OCI-M2 (cell line): ENCODE results near the gene DNM2.

ENCODE experiments used
- DNase-seq: peaks from one replicate; lab custom pipeline; 2025; ENCODE audit not compliant: unreplicated experiment; lab: John Stamatoyannopoulos, UW

The DNM2 gene

GRCh38 chr19:10769533-10770491 lies 51.9 kb downstream of the DNM2 start:
- no peak for DNase-seq

GRCh38 chr19:10773969-10774368 lies 56.1 kb downstream of the DNM2 start:
- DNase-seq = no peak

- DNase-seq = no peak
Observed at GRCh38 chr19:10774893-10775292, 57.0 kb downstream of the DNM2 start.

DNA sequence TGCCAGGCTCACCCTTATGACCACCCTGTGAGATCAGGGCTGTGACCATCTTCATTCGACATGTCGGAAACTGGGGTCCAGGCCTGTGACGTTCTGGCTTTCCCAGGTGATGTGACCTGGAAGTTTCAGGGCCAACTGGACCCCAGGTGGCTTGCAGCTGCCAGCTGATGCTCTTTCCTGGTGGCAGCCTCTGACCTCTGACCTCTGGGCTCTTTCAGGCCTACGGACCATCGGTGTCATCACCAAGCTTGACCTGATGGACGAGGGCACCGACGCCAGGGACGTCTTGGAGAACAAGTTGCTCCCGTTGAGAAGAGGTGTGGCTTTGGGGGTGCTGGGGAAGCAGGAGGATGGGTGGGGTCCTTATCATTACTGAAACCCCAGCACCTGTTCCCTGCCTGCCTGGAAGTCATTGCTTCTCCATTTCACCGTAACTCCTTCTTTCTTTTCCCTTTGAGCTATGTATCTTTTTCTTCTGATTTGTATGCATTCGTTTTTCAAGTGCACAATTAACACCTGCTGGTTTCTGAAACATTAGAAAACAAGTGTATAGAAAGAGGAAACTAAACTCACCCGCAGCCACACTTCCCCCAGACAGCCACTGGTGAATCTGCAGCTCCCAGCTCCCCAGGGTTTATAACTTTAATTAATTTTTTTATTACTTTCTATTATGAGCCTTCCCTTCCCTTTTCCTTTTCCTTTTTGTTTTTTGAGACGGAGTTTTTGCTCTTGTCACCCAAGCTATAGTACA lies 59.2 kb downstream of the DNM2 start:
- no peak for DNase-seq

DNA sequence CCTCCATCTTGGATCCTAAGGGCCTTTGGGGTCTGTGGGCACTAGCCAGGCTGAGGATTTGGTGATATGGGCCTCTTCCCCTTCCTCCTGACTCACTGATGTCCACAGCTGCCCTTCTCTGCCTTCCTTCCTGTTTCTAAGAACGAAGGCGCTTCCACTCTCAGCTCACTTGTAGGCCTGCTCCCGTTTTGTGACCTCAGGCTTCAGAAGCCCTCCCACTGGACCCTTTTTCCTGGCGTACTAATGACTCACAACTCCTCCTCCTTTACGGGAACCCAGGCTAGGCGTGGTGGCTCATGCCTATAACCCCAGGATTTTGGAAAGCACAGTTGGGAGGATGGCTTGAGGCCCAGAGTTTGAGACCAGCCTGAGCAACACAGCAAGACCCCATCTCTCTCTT lies 62.5 kb downstream of the DNM2 start:
- DNase-seq = no peak

DNA sequence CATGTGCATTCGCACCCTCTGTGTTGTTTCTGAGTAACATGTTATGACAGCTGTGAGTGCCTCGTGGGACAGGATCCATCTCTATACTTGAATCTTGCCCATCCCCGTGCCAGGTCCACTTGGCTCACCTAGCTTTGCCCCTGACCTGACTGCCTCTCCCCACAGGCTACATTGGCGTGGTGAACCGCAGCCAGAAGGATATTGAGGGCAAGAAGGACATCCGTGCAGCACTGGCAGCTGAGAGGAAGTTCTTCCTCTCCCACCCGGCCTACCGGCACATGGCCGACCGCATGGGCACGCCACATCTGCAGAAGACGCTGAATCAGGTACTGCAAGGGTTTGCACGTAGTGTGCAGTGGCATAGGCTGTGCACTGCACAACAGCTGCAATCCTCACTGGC lies 64.9 kb downstream of the DNM2 start:
- no peak for DNase-seq

DNA sequence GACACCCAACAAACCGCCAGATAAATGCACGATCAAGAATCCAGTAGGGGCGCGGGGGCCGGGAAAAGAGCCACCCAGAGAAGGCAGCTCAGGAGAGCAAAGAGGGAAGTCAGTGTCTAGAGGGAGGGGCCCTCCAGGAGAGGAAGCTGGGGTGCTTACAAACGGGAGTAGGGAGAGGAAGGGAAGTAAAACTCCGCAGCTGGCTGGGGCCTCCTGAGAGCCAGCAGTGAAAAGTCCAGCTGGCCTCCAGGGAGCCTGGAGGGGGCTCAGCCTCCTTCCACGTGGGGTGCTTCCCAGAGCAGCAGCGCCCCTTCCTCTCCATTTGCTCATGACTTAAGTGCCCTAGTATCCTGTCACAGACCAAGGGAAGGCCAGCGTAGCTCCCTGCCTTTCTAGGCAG lies 66.4 kb downstream of the DNM2 start:
- no peak for DNase-seq

DNA sequence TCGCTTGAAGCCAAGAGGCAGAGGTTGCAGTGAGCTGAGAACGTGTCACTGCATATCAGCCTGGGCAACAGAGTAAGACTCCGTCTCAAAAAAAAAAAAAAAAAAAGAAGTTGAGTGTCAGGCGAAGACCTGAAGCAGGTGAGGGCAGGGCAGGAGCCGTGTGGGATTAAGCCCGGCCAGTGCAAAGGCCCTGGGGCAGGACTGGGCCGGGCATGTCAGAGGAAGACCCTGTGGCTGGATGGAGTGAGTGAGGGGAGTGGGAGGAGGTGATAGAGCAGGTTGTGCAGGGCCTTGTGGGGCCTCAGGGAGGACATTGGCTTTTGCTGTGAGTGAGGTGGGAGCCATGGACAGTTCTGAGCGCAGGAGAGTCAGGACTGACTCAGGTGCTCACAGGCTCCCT lies 70.3 kb downstream of the DNM2 start:
- DNase-seq = no peak

GRCh38 chr19:10789866-10790265 lies 72.0 kb downstream of the DNM2 start:
- no peak for DNase-seq

DNA sequence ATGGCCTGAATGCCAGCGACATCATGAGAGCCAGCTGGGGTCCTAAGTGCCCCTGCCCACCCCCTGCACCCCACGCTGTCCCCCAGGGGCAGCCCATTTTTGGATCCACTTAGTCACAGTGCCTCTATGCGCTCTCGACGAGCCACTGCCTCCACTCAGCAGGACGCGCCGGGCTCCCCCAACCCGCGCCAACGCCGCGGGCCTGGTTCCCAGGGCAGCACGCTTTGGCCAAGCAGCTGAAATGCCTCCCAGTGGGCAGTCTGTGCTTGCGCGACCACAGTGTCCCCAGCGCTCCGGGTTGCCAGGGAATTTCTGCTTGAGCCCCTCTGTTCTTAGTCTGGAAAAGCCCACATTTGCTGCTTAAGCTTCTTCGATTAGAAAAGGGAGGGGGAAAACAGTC lies 78.8 kb downstream of the DNM2 start:
- no peak for DNase-seq

DNA sequence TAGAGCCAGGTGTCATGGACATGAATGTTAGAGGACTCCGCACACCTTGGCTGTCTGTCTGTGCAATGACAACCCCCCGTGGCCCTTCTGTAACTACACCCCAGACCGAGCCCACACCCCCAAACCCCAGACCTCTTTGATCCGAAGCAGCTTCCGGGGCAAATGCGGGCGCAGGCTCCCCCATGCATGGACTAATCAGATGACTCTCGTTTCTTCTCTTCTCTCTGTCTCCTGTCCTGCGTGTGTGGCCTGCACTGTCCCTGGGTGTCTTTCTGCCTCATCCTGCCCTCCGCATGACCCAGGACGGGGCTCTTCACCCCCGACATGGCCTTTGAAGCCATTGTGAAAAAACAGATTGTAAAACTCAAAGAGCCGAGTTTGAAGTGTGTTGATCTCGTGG lies 79.2 kb downstream of the DNM2 start:
- DNase-seq = no peak

DNA sequence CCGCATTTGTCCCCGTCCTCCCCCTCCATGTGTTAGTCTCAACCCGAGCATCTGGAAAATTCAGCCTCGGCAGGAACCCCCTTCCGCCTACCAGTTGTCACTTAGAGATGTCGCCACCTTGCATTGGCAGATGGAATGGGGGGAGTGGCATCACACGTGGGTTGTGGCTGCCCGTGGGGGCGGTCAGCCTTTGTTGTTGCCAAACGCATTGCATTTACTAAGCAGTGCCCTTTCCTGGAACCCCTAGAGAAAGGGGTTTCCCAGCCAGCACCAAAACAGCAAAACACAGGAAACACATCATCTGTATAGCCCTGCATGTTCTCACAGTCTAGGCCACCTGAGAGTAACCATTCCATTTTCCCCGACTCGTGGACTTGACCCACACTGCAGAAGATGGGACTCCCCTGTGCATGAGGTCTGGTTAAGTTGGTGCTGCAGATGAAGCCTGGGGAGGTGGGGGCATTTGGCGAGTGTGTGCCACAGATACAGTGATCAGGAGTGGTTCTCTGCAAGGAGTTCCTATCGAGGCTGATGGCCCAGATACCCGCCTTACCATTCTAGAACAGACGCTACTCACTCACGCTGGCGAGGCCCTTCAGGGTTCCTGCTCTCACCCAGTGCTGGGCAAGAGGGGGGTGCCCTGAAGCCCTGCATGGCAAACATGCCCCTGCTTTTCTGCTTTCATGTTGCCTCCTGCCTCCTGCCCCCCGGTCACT lies 79.8 kb downstream of the DNM2 start:
- DNase-seq = no peak

GRCh38 chr19:10800488-10800887 lies 82.6 kb downstream of the DNM2 start:
- no peak for DNase-seq

- no peak for DNase-seq
Observed at GRCh38 chr19:10802479-10802878, 84.6 kb downstream of the DNM2 start.

DNA sequence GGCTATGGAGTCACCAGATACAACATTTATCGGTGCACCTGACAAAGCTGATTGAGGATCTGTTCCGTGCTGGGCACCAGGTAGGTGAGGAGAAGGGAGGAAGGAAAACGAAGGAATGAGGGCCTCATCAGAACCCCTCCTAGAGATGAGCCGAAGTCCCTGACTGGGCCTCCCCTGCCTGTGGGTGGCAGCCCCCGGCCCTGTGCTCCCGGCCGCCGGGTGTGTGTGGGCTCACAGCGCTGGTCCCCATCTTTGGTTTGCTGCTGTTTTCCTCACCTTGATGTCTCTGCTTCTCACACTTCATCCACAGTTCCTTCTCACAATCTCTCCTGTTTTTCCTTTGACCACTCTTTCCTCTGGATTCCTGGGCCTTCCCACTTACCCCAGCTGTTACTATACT lies 85.4 kb downstream of the DNM2 start:
- DNase-seq = no peak

DNA sequence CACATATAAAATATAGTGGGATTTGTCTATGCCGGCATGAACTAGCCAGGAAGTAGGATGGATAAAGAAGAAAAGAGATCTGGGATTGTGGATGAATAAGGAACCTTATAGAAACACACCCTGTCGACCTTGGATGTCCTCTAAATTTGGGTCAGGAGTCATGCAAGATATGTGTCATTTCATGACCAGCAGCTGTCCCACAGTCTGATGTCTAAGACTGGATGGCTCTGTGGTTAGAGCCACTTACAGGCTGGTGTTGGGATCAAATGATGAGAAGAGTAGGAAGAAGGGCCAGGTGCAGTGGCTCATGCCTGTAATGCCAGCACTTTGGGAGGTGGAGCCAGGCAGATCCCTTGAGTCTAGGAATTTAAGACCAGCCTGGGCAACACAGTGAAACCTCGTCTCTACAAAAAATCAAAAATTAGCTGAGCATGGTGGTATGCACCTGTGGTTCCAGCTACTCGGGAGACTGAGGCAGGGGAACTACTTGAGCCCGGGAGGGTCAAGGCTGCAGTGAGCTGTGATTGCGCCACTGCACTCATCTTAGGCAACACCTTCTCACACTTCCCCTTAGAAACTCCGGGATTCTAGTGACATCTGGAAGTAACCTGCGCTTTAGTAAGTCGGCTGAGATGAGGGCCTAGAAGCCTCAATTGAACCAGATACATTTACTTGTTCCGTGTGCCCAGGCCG lies 87.3 kb downstream of the DNM2 start:
- no peak for DNase-seq

DNA sequence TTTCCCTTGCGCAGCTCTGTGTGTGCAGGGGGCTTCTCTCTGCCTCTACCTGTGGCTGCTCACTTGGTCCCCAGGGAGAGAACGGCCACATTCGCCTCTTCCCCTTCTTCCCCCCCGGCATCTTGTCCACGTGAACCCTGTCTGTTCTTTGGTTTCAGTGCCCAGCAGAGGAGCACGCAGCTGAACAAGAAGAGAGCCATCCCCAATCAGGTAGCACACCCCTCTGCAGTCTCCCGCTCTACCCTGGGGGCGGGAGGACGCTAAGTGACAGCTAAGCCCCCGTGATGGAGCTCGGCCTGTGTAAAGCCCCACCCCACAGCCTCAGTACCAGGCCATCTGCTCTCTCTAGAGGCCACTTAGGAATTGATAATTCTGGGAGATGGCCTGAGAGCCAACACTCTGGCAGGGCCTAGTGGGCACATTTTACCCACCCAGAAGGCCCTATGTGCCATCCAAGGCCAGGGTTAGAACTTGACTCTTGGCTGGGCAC lies 87.9 kb downstream of the DNM2 start:
- no peak for DNase-seq

DNA sequence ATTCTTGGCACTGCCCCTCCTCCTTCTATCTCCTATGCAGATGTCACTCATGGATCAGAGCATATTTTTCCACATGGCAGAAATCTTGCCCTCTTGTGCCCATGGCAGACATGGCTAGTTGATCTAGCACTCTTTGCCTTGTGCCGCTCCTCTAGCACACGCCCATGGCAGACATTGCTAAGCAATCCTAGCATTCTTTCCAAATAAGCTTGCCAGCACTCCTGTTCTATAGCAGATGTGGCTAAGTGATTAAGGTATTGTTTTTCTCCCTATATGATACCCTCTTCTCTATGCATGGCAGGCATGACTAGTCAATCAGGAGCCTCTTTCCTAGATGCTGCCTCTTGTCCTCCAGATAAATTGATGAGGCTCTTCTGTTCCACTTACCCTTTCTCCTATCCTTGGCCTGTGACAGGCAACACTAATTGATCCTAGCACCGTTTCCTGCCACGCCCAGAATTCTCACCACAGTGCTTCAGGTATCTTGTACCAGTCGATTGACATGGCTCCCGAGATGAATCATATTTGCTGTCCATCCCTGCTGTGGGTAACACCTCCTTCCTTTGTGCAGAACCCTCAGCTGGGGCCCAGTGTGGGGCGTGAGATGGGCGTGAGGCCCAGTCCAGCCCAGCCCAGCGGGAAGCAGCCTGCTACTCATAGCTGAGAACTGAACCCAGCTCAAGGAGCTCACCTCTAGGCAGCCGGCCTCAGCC lies 91.2 kb downstream of the DNM2 start:
- peak; percentile 97 for DNase-seq

- peak; percentile 97 for DNase-seq
Observed at GRCh38 chr19:10809651-10810285, 91.9 kb downstream of the DNM2 start.
